GM23338 (cell line): ENCODE data around the gene BTBD9. TPM values are rescaled to one million over a fixed set of nuclear protein-coding genes. Genes with fewer than 3 reads are reported as not detected.

Experiments
- ATAC-seq: fragments of 200-7000 bp; cut with Tn5 transposase; 3 replicates; pipeline ENCODE4 v1.9.1; 2020
- DNase-seq: peaks from one replicate; pipeline ENCODE4 v3.0.0-alpha.2; 2015; ENCODE audit warnings: low spot score
- H2AFZ ChIP-seq: fragments of 200-600 bp; sonication (generic); 2 replicates; pipeline ENCODE4 v1.8.0; 2016; ENCODE audit warnings: antibody characterized with exemption, mild to moderate bottlenecking, moderate library complexity
- H3F3A ChIP-seq: fragments of 200-600 bp; sonication (generic); replicated peaks from 2 replicates; pipeline ENCODE4 v1.8.0; 2017; ENCODE audit warnings: antibody characterized with exemption, mixed run types, low read depth
- H3K27ac ChIP-seq: fragments of 200-600 bp; sonication (generic); 2 replicates; pipeline ENCODE4 v1.6.1; 2016; ENCODE audit warnings: low read depth
- H3K27me3 ChIP-seq: fragments of 200-600 bp; sonication (generic); 2 replicates; pipeline ENCODE4 v1.8.0; 2016; ENCODE audit warnings: mild to moderate bottlenecking, mixed run types, moderate library complexity; ENCODE audit not compliant: insufficient read depth
- H3K36me3 ChIP-seq: fragments of 200-600 bp; sonication (generic); 2 replicates; pipeline ENCODE4 v1.8.0; 2016; ENCODE audit warnings: mild to moderate bottlenecking; ENCODE audit not compliant: insufficient read depth
- H3K4me1 ChIP-seq: fragments of 200-600 bp; sonication (generic); 2 replicates; pipeline ENCODE4 v1.8.0; 2016; ENCODE audit warnings: mild to moderate bottlenecking, moderate library complexity; ENCODE audit not compliant: insufficient read depth
- H3K4me2 ChIP-seq: fragments of 200-600 bp; sonication (generic); 2 replicates; pipeline ENCODE4 v1.7.1; 2017; ENCODE audit warnings: mixed run types
- H3K4me3 ChIP-seq: fragments of 200-600 bp; sonication (generic); 2 replicates; pipeline ENCODE4 v1.6.1; 2016; ENCODE audit warnings: mixed run types
- H3K79me2 ChIP-seq: fragments of 200-600 bp; sonication (generic); replicated peaks from 2 replicates; pipeline ENCODE4 v1.8.0; 2017; ENCODE audit warnings: mild to moderate bottlenecking; ENCODE audit not compliant: insufficient read depth
- H3K9me2 ChIP-seq: fragments of 200-600 bp; sonication (generic); 2 replicates; pipeline ENCODE4 v1.8.0; 2017; ENCODE audit not compliant: insufficient read depth
- H4K20me1 ChIP-seq: fragments of 200-600 bp; sonication (generic); replicated peaks from 2 replicates; pipeline ENCODE4 v1.8.0; 2017; ENCODE audit warnings: mild to moderate bottlenecking; ENCODE audit not compliant: insufficient read depth
- H3K27ac Mint-ChIP-seq: 2 replicates; pipeline ENCODE4 v1.8.0; 2020; ENCODE audit warnings: inconsistent platforms, mild to moderate bottlenecking, moderate library complexity, mixed read lengths
- H3K27me3 Mint-ChIP-seq: 3 replicates; pipeline ENCODE4 v1.8.0; 2022; ENCODE audit warnings: low read depth, mild to moderate bottlenecking, moderate library complexity, mixed read lengths, inconsistent platforms; ENCODE audit not compliant: insufficient read depth, poor library complexity
- H3K36me3 Mint-ChIP-seq: 3 replicates; pipeline ENCODE4 v1.8.0; 2021; ENCODE audit warnings: low read depth, mild to moderate bottlenecking, inconsistent platforms, moderate library complexity, mixed read lengths
- H3K4me1 Mint-ChIP-seq: 3 replicates; pipeline ENCODE4 v1.8.0; 2020; ENCODE audit warnings: mild to moderate bottlenecking, inconsistent platforms, mixed read lengths
- H3K4me3 Mint-ChIP-seq: 3 replicates; pipeline ENCODE4 v1.8.0; 2021; ENCODE audit warnings: moderate library complexity, mild to moderate bottlenecking, inconsistent platforms, mixed read lengths
- H3K9me3 Mint-ChIP-seq: 3 replicates; pipeline ENCODE4 v1.8.0; 2020; ENCODE audit warnings: moderate library complexity, mild to moderate bottlenecking, inconsistent platforms, mixed read lengths
- CREB1 ChIP-seq: fragments of 250-450 bp; sonication (Bioruptor Pico); IDR thresholded peaks from 2 replicates; pipeline ENCODE4 v1.5.0; 2020; ENCODE audit warnings: low read depth, mild to moderate bottlenecking, moderate library complexity
- EZH2 ChIP-seq: fragments of 200-600 bp; sonication (generic); IDR thresholded peaks from one replicate; pipeline ENCODE4 v1.8.0; 2017; ENCODE audit warnings: antibody characterized with exemption, mild to moderate bottlenecking, low read depth; ENCODE audit not compliant: unreplicated experiment
- EZH2phosphoT487 ChIP-seq: fragments of 200-600 bp; sonication (generic); IDR thresholded peaks from one replicate; pipeline ENCODE4 v1.8.1; 2018; ENCODE audit warnings: antibody characterized with exemption; ENCODE audit not compliant: unreplicated experiment
- JUNB ChIP-seq: IDR thresholded peaks from one replicate; pipeline ENCODE4 v1.6.1; 2016; ENCODE audit warnings: antibody characterized with exemption; ENCODE audit not compliant: unreplicated experiment
- NANOG ChIP-seq: IDR thresholded peaks from 2 replicates; pipeline ENCODE4 v1.6.1; 2016; ENCODE audit warnings: antibody characterized with exemption, borderline replicate concordance
- POLR2AphosphoS5 ChIP-seq: IDR thresholded peaks from 2 replicates; pipeline ENCODE4 v1.6.1; 2016; ENCODE audit warnings: antibody characterized with exemption, low read depth
- STAT1 ChIP-seq: IDR thresholded peaks from one replicate; pipeline ENCODE4 v1.6.1; 2016; ENCODE audit warnings: antibody characterized with exemption; ENCODE audit not compliant: unreplicated experiment
- ZNF114 ChIP-seq: fragments of 250-450 bp; sonication (Bioruptor Pico); IDR thresholded peaks from 2 replicates; pipeline ENCODE4 v1.5.0; 2020; ENCODE audit warnings: mild to moderate bottlenecking, moderate library complexity
- ZNF331 ChIP-seq: fragments of 250-450 bp; sonication (Bioruptor Pico); IDR thresholded peaks from 2 replicates; pipeline ENCODE4 v1.5.0; 2020; ENCODE audit warnings: low read depth, mild to moderate bottlenecking, moderate library complexity
- polyA plus RNA-seq: library from polyadenylated mRNA; unstranded; fragments of >200 nt; fragmentation: Nextera tagmentation; extraction: Ambion mirVana; gene quantifications from 2 replicates; pipeline ENCODE4 v1.2.1, GENCODE V29; 2016
- total RNA-seq: library from RNA; depleted of rRNA; stranded (reverse); fragments of >200 nt; shearing (Covaris generic); gene quantifications from 2 replicates; pipeline ENCODE4 v1.2.3, GENCODE V29; 2014
- TF ChIP-seq, protein P1 (sequence below): fragments of 250-450 bp; sonication (Bioruptor Pico); IDR thresholded peaks from 2 replicates; pipeline ENCODE4 v1.5.0; 2020; ENCODE audit warnings: mild to moderate bottlenecking, moderate library complexity
- TF ChIP-seq, protein P2 (sequence below): IDR thresholded peaks from 2 replicates; pipeline ENCODE4 v1.6.1; 2016; ENCODE audit warnings: antibody characterized with exemption
- TF ChIP-seq, protein P3 (sequence below): IDR thresholded peaks from one replicate; pipeline ENCODE4 v1.6.1; 2018; ENCODE audit warnings: antibody characterized with exemption; ENCODE audit not compliant: unreplicated experiment
- TF ChIP-seq, protein P4 (sequence below), 2 experiments: fragments of 200-600 bp in 1 of 2; sonication (generic) in 1 of 2; conservative IDR thresholded peaks; 2 replicates each; pipeline versions ENCODE4 v1.5.1 to v1.6.1; 2016 to 2017; ENCODE audit warnings: antibody characterized with exemption in 2 of 2, low read depth in 2 of 2, mild to moderate bottlenecking in 2 of 2, moderate library complexity in 1 of 2

BTBD9 gene
- total and polyA plus RNA-seq, 2 experiments from 2014 or later, result 4.2 to 5.3 TPM

DNA sequence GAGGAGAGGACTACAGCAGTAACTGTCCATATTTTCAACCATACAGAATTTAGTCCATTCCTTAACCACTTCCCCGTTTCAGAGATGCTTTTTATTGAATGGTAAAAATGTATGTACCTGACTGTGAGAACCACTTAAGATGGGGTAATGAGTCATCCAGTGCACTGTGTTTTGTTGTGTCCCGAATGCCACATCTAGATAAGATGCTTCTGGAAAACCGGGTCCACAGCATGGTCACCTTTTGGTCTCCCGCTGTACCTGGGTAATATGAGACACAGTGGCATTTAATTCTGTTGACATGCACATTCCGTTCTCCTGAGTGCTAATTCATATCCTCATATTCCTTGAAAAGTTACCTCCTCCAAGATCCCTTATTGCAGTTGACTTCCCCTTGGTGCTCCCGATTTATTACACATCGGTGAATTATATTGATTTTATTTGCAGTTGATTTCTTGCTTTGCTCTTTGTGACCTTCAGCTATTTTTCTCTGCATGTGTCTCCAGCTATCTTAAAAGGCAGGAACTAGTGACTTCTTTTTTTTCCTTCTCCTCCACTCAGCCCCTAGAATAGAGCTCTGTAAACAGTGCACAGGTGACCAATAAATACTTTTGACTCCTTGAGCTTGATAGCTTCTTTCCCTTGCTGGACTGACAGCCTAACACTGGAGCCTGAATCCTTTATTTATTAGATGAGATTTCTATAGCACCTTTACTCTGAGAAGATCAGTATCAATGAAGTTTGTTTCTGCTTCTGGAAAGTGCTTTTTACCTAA lies 505.6 kb downstream of the BTBD9 start:
- Mint-ChIP-seq H3K27me3 (peaks cover 2% of the 10 kb centered on the region), H3K9me3 (peaks cover 3% of the 10 kb centered on the region; the same call in 2 of the 3 replicates), H3K27ac (no peak overlapping the region), H3K4me3 (no peak overlapping the region), H3K4me1 (peaks cover 41% of the 10 kb centered on the region), H3K36me3 (peaks cover 6% of the 10 kb centered on the region; the same call in 2 of the 3 replicates)
- Histone ChIP-seq H3K27me3 (no peaks in the 10 kb centered on the region), H3F3A (no peaks in the 10 kb centered on the region), H3K79me2 (peaks cover 15% of the 10 kb centered on the region), H3K9me2 (no peaks in the 10 kb centered on the region), H3K4me1 (peaks cover 22% of the 10 kb centered on the region), H4K20me1 (no peaks in the 10 kb centered on the region; the same call in 1 of the 2 replicates), H3K4me3 (no peak overlapping the region), H3K36me3 (no peaks in the 10 kb centered on the region), H3K4me2 (no peak overlapping the region), H3K27ac (no peak overlapping the region), H2AFZ (no peak overlapping the region)
- TF ChIP-seq POLR2AphosphoS5, result no peak
- no peak for TF ChIP-seq ZNF114 (CRISPR knock-in tag)
- TF ChIP-seq JUNB, result no peak
- no peak for TF ChIP-seq NANOG
- no peak for TF ChIP-seq CREB1 (CRISPR knock-in tag)
- no peak for TF ChIP-seq EZH2
- TF ChIP-seq, protein P1, sequence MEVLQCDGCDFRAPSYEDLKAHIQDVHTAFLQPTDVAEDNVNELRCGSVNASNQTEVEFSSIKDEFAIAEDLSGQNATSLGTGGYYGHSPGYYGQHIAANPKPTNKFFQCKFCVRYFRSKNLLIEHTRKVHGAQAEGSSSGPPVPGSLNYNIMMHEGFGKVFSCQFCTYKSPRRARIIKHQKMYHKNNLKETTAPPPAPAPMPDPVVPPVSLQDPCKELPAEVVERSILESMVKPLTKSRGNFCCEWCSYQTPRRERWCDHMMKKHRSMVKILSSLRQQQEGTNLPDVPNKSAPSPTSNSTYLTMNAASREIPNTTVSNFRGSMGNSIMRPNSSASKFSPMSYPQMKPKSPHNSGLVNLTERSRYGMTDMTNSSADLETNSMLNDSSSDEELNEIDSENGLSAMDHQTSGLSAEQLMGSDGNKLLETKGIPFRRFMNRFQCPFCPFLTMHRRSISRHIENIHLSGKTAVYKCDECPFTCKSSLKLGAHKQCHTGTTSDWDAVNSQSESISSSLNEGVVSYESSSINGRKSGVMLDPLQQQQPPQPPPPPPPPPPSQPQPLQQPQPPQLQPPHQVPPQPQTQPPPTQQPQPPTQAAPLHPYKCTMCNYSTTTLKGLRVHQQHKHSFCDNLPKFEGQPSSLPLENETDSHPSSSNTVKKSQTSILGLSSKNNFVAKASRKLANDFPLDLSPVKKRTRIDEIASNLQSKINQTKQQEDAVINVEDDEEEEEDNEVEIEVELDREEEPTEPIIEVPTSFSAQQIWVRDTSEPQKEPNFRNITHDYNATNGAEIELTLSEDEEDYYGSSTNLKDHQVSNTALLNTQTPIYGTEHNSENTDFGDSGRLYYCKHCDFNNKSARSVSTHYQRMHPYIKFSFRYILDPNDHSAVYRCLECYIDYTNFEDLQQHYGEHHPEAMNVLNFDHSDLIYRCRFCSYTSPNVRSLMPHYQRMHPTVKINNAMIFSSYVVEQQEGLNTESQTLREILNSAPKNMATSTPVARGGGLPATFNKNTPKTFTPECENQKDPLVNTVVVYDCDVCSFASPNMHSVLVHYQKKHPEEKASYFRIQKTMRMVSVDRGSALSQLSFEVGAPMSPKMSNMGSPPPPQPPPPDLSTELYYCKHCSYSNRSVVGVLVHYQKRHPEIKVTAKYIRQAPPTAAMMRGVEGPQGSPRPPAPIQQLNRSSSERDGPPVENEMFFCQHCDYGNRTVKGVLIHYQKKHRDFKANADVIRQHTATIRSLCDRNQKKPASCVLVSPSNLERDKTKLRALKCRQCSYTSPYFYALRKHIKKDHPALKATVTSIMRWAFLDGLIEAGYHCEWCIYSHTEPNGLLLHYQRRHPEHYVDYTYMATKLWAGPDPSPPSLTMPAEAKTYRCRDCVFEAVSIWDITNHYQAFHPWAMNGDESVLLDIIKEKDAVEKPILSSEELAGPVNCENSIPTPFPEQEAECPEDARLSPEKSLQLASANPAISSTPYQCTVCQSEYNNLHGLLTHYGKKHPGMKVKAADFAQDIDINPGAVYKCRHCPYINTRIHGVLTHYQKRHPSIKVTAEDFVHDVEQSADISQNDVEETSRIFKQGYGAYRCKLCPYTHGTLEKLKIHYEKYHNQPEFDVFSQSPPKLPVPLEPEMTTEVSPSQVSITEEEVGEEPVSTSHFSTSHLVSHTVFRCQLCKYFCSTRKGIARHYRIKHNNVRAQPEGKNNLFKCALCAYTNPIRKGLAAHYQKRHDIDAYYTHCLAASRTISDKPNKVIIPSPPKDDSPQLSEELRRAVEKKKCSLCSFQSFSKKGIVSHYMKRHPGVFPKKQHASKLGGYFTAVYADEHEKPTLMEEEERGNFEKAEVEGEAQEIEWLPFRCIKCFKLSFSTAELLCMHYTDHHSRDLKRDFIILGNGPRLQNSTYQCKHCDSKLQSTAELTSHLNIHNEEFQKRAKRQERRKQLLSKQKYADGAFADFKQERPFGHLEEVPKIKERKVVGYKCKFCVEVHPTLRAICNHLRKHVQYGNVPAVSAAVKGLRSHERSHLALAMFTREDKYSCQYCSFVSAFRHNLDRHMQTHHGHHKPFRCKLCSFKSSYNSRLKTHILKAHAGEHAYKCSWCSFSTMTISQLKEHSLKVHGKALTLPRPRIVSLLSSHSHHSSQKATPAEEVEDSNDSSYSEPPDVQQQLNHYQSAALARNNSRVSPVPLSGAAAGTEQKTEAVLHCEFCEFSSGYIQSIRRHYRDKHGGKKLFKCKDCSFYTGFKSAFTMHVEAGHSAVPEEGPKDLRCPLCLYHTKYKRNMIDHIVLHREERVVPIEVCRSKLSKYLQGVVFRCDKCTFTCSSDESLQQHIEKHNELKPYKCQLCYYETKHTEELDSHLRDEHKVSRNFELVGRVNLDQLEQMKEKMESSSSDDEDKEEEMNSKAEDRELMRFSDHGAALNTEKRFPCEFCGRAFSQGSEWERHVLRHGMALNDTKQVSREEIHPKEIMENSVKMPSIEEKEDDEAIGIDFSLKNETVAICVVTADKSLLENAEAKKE (CRISPR knock-in tag), result no peak
- TF ChIP-seq, protein P2, sequence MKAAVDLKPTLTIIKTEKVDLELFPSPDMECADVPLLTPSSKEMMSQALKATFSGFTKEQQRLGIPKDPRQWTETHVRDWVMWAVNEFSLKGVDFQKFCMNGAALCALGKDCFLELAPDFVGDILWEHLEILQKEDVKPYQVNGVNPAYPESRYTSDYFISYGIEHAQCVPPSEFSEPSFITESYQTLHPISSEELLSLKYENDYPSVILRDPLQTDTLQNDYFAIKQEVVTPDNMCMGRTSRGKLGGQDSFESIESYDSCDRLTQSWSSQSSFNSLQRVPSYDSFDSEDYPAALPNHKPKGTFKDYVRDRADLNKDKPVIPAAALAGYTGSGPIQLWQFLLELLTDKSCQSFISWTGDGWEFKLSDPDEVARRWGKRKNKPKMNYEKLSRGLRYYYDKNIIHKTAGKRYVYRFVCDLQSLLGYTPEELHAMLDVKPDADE, result no peak
- TF ChIP-seq EZH2phosphoT487, result no peak
- TF ChIP-seq STAT1, result no peak
- TF ChIP-seq, protein P3, sequence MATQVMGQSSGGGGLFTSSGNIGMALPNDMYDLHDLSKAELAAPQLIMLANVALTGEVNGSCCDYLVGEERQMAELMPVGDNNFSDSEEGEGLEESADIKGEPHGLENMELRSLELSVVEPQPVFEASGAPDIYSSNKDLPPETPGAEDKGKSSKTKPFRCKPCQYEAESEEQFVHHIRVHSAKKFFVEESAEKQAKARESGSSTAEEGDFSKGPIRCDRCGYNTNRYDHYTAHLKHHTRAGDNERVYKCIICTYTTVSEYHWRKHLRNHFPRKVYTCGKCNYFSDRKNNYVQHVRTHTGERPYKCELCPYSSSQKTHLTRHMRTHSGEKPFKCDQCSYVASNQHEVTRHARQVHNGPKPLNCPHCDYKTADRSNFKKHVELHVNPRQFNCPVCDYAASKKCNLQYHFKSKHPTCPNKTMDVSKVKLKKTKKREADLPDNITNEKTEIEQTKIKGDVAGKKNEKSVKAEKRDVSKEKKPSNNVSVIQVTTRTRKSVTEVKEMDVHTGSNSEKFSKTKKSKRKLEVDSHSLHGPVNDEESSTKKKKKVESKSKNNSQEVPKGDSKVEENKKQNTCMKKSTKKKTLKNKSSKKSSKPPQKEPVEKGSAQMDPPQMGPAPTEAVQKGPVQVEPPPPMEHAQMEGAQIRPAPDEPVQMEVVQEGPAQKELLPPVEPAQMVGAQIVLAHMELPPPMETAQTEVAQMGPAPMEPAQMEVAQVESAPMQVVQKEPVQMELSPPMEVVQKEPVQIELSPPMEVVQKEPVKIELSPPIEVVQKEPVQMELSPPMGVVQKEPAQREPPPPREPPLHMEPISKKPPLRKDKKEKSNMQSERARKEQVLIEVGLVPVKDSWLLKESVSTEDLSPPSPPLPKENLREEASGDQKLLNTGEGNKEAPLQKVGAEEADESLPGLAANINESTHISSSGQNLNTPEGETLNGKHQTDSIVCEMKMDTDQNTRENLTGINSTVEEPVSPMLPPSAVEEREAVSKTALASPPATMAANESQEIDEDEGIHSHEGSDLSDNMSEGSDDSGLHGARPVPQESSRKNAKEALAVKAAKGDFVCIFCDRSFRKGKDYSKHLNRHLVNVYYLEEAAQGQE, result no peak
- TF ChIP-seq, protein P4, sequence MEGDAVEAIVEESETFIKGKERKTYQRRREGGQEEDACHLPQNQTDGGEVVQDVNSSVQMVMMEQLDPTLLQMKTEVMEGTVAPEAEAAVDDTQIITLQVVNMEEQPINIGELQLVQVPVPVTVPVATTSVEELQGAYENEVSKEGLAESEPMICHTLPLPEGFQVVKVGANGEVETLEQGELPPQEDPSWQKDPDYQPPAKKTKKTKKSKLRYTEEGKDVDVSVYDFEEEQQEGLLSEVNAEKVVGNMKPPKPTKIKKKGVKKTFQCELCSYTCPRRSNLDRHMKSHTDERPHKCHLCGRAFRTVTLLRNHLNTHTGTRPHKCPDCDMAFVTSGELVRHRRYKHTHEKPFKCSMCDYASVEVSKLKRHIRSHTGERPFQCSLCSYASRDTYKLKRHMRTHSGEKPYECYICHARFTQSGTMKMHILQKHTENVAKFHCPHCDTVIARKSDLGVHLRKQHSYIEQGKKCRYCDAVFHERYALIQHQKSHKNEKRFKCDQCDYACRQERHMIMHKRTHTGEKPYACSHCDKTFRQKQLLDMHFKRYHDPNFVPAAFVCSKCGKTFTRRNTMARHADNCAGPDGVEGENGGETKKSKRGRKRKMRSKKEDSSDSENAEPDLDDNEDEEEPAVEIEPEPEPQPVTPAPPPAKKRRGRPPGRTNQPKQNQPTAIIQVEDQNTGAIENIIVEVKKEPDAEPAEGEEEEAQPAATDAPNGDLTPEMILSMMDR (conservative IDR thresholded peaks at IDR 0.05; ENCODE audit: low read depth in 2 of 2), result no peak
- no peak for TF ChIP-seq ZNF331 (CRISPR knock-in tag)
- no peak for DNase-seq
- no peak for ATAC-seq
